ENCODE results near the gene HTR3D. TPM values are rescaled to one million over a fixed set of nuclear protein-coding genes. Genes with fewer than 3 reads are reported as not detected.
"Not testable (repeated sequence)": the region's sequence is repeated elsewhere in the genome, so short reads cannot be mapped to it uniquely, and the experiment has no call there.

HTR3D gene
- total RNA-seq, 2 donors from 2014 or later: not detected

- Mint-ChIP-seq H3K4me3 (no peak overlapping the region), H3K27me3 (ENCODE audit: low read depth) (no peaks in the 10 kb centered on the region), H3K4me1 (ENCODE audit: low read depth) (no peaks in the 10 kb centered on the region), H3K36me3 (ENCODE audit: insufficient read depth in 2 of 2) (no peaks in the 10 kb centered on the region), H3K27ac (no peak overlapping the region), H3K9me3 (no peaks in the 10 kb centered on the region)
- DNase-seq (no peak), ATAC-seq (replicated peaks in 1 of 2) (no peak)
These were observed 31.1 kb downstream of the HTR3D start for GRCh38 chr3:184062637-184063036.

GRCh38 chr3:184066211-184066610 lies 34.7 kb downstream of the HTR3D start:
- H3K4me3 Mint-ChIP-seq: no peak overlapping the region
- peaks cover 0 to 4% of the 10 kb centered on the region in 2 donors for H3K9me3 Mint-ChIP-seq
- H3K27ac Mint-ChIP-seq: no peak overlapping the region

DNA sequence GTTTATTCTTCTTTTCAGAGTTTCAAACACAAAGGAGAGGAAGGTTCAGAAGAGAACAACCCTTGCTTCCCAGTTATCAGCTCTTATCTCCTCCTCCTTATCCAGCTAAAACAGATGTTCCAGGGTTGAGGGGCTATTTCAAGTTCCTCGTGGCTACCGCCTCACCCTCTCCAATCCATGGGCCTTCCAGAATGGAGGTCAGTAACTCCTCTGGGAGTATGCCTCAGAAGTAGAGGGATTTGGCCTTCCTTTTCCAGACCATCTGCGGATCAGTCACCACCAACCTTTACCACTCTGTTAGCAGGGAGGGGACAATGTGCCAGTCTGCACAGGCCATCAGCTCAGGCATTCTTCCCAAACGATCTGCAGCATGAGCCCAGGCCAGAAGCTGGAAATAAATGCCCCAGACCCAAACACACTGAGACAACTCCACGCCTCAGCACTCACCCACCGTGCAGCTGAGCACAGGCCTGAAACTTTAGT lies 36.1 kb downstream of the HTR3D start:
- ATAC-seq (replicated peaks in 1 of 2) (no peak), DNase-seq (no peak)
- Mint-ChIP-seq H3K27ac (no peak overlapping the region), H3K4me1 (ENCODE audit: low read depth) (no peaks in the 10 kb centered on the region), H3K4me3 (no peak overlapping the region), H3K36me3 (ENCODE audit: insufficient read depth in 2 of 2) (peaks cover 2 to 3% of the 10 kb centered on the region in 2 donors), H3K27me3 (ENCODE audit: low read depth) (peaks cover 8% of the 10 kb centered on the region), H3K9me3 (peaks cover 0 to 4% of the 10 kb centered on the region in 2 donors)

More at GRCh38 chr3:184066211-184066610, 34.7 kb downstream of the HTR3D start:
- peaks cover 2 to 3% of the 10 kb centered on the region in 2 donors for H3K36me3 Mint-ChIP-seq (ENCODE audit: insufficient read depth in 2 of 2)
- ATAC-seq (replicated peaks in 1 of 2) (no peak), DNase-seq (no peak)
- H3K4me1 Mint-ChIP-seq (ENCODE audit: low read depth): no peaks in the 10 kb centered on the region
- H3K27me3 Mint-ChIP-seq (ENCODE audit: low read depth): peaks cover 8% of the 10 kb centered on the region

GRCh38 chr3:184068344-184068743 lies 36.8 kb downstream of the HTR3D start:
- no peak overlapping the region for H3K27ac Mint-ChIP-seq
- DNase-seq (no peak), ATAC-seq (replicated peaks in 1 of 2) (no peak)
- H3K9me3 Mint-ChIP-seq: peaks cover 0 to 4% of the 10 kb centered on the region in 2 donors
- H3K36me3 Mint-ChIP-seq (ENCODE audit: insufficient read depth in 2 of 2): peaks cover 2 to 3% of the 10 kb centered on the region in 2 donors
- peaks cover 10% of the 10 kb centered on the region for H3K27me3 Mint-ChIP-seq (ENCODE audit: low read depth)
- no peak overlapping the region for H3K4me3 Mint-ChIP-seq
- no peaks in the 10 kb centered on the region for H3K4me1 Mint-ChIP-seq (ENCODE audit: low read depth)

DNA sequence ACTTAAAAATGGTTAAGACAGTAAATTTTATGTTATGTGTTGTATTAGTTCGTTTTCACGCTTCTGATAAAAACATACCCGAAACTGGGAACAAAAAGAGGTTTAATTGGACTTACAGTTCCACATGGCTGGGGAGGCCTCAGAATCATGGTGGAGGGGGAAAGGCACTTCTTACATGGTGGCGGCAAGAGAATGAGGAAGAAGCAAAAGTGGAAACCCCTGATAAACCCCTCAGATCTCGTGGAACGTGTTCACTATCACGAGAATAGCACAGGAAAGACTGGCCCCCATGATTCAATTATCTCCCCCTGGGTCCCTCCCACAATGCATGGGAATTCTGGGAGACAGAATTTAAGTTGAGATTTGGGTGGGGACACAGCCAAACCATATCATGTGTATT lies 39.6 kb downstream of the HTR3D start:
- H3K27me3 Mint-ChIP-seq (ENCODE audit: low read depth): peaks cover 18% of the 10 kb centered on the region
- not testable (repeated sequence) for H3K4me1 Mint-ChIP-seq (ENCODE audit: low read depth); H3K4me3 Mint-ChIP-seq; DNase-seq; H3K36me3 Mint-ChIP-seq (ENCODE audit: insufficient read depth in 2 of 2); H3K9me3 Mint-ChIP-seq; ATAC-seq (replicated peaks in 1 of 2); H3K27ac Mint-ChIP-seq

DNA sequence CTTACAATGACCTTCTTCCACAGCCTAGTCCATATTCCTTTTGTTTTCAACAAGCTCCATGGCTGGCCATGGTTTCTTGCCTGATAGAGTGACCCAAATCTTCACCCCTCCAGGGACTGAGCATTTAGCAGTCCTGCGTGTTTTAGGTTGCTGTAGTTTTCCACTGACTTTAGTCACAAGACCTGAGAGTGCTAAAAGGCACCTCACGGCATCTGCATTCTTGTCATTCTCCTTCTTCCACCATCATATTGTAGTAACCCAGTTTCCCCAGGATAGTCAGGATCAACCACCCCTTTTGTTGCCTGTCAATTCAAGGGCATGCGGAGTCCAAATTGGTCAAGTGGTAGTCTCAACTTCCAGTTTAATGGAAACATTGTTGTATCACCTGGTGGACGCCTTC lies 42.1 kb downstream of the HTR3D start:
- ATAC-seq (replicated peaks in 1 of 2) (no peak), DNase-seq (no peak)
- H3K27me3 Mint-ChIP-seq (ENCODE audit: low read depth): peaks cover 18% of the 10 kb centered on the region
- no peaks in the 10 kb centered on the region for H3K4me1 Mint-ChIP-seq (ENCODE audit: low read depth)
- H3K36me3 Mint-ChIP-seq (ENCODE audit: insufficient read depth in 2 of 2): peaks cover 2 to 3% of the 10 kb centered on the region in 2 donors
- H3K9me3 Mint-ChIP-seq: peaks cover 0 to 4% of the 10 kb centered on the region in 2 donors
- H3K27ac Mint-ChIP-seq: no peak overlapping the region
- no peak overlapping the region for H3K4me3 Mint-ChIP-seq

DNA sequence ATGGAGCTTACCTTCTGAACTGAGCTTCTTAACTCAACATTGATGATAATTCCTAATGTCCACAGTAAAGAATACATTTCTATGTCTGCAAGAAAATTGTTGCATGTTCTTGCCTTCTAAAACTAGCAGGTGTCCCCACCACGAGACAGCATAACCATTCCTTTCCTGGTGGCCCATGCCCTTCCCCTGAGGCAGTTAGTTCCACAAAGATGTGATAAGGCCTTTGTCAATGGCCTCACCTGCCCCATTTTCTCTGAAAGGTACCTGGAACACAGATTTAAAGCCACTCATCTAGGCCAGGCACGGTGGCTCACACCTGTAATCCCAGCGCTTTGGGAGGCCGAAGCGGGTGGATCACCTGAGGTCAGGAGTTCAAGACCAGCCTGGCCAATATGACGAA lies 44.4 kb downstream of the HTR3D start:
- peaks cover 0 to 2% of the 10 kb centered on the region in 2 donors for H3K9me3 Mint-ChIP-seq

DNA sequence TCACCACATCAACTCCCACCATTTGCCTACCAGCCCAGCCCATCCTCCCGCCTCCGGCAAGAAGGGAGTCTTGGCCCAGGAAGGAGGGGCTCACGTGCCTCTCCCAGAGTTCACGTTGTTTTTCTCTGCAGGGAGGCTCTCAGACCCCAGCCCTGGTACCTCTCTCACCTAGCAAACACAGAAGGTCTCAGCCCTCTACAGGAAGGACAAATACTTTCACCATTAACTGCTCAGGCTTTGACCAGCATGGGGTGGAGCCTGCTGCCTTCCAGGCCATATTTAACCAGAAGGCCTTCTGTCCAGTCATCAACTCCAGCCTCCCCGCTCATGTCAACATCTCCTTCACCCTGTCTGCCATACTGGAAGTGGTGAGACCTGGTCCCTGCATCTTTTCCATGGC lies 46.3 kb downstream of the HTR3D start:
- peaks cover 11% of the 10 kb centered on the region for H3K27me3 Mint-ChIP-seq (ENCODE audit: low read depth)
- no peak overlapping the region for H3K27ac Mint-ChIP-seq
- no peaks in the 10 kb centered on the region for H3K9me3 Mint-ChIP-seq
- DNase-seq (no peak), ATAC-seq (replicated peaks in 1 of 2) (no peak)
- no peaks in the 10 kb centered on the region for H3K36me3 Mint-ChIP-seq (ENCODE audit: insufficient read depth in 2 of 2)
- H3K4me3 Mint-ChIP-seq: no peak overlapping the region
- no peaks in the 10 kb centered on the region for H3K4me1 Mint-ChIP-seq (ENCODE audit: low read depth)

More for the DNA sequence above, 44.4 kb downstream of the HTR3D start:
- Mint-ChIP-seq H3K27me3 (ENCODE audit: low read depth) (peaks cover 14% of the 10 kb centered on the region), H3K4me3 (no peak overlapping the region), H3K27ac (no peak overlapping the region), H3K4me1 (ENCODE audit: low read depth) (no peaks in the 10 kb centered on the region), H3K36me3 (ENCODE audit: insufficient read depth in 2 of 2) (peaks cover 2% of the 10 kb centered on the region in 2 donors)
- no peak for ATAC-seq (replicated peaks in 1 of 2)
- no peak for DNase-seq

DNA sequence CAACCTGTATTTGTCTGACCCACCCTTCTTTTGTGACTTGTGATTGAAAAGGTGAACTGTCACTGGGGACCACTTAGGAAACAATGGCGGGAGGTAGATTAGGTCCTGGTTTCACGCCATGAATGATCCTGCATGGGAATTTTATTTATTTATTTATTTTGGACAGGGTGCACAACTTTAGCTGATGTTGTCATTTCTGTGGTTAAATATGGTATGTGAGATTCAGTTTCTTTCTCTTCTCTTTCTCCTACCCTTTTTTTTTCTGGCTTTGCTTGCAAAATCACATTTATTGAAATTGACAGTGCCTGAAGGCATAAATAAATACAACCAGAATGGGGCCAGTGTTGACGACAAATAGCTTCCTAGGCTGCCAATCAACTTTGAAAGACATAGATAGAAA lies 47.3 kb downstream of the HTR3D start:
- ATAC-seq (replicated peaks in 1 of 2) (no peak), DNase-seq (no peak)
- Mint-ChIP-seq H3K9me3 (no peaks in the 10 kb centered on the region), H3K27ac (no peak overlapping the region), H3K27me3 (ENCODE audit: low read depth) (peaks cover 4% of the 10 kb centered on the region), H3K4me3 (no peak overlapping the region), H3K36me3 (ENCODE audit: insufficient read depth in 2 of 2) (no peaks in the 10 kb centered on the region), H3K4me1 (ENCODE audit: low read depth) (no peaks in the 10 kb centered on the region)

DNA sequence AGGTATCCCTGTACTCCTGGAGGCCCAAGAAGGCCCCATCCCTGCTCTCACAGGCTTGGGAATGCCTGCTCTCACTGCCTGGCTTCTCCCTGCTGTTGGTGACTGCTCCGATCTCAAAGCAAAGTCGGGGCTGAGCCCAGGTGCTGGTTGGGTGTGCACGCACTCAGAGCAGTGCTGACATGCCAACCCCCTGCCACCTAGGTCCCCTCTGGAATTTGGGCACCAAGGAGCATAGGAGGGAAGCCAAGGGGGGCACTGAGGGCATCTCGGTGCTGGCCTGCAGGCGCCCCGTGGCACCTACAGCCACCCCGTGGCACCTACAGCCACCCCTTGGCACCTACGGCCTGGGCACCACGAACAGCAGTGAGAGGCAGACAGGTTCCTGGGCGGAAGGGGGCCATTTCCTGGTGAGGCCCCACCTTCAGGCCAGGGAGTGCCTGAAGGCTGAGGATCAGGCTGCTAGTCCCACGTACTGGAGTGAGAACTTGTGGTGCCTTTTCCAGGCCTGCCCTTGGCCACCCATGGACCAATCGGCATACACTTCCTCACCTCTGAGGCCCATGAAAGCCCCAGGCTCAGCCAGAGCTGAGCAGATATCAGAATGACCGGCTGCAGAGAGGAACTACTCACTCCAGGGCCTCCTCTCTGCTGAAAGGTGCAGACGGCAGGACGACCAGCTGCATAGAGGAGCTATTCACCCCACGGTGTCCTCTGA lies 49.7 kb downstream of the HTR3D start:
- Mint-ChIP-seq H3K36me3 (ENCODE audit: insufficient read depth in 2 of 2) (peaks cover 2 to 5% of the 10 kb centered on the region in 2 donors), H3K4me1 (ENCODE audit: low read depth) (peaks cover 7% of the 10 kb centered on the region), H3K4me3 (no peak overlapping the region), H3K27me3 (ENCODE audit: low read depth) (no peaks in the 10 kb centered on the region), H3K27ac (no peak overlapping the region), H3K9me3 (peaks cover 3 to 6% of the 10 kb centered on the region in 2 donors)
- no peak for DNase-seq
- ATAC-seq (replicated peaks in 1 of 2): no peak

DNA sequence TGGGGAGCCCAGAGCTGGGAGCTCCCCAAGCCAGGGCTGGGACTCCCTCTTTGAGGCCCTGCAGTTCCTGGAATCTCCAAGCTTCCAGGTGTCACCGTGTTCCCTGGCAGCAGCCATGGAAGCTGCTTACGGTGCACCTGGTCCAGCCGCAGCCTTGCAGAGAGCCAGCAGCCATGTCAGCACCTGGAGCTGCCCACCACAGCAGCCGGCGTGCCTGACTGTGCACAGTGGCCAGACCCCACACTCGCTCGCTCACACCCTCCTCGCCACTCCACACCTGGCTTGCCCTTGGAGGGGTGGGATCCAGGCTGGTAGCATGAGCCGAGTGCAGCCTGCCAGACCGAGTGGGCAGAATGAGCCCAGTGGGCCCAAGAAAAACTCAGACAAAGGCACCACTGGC lies 50.5 kb downstream of the HTR3D start:
- DNase-seq (no peak), ATAC-seq (replicated peaks in 1 of 2) (no peak)
- Mint-ChIP-seq H3K9me3 (peaks cover 3 to 6% of the 10 kb centered on the region in 2 donors), H3K27ac (no peak overlapping the region), H3K36me3 (ENCODE audit: insufficient read depth in 2 of 2) (peaks cover 2 to 5% of the 10 kb centered on the region in 2 donors), H3K27me3 (ENCODE audit: low read depth) (no peaks in the 10 kb centered on the region), H3K4me3 (no peak overlapping the region), H3K4me1 (ENCODE audit: low read depth) (peaks cover 7% of the 10 kb centered on the region)

DNA sequence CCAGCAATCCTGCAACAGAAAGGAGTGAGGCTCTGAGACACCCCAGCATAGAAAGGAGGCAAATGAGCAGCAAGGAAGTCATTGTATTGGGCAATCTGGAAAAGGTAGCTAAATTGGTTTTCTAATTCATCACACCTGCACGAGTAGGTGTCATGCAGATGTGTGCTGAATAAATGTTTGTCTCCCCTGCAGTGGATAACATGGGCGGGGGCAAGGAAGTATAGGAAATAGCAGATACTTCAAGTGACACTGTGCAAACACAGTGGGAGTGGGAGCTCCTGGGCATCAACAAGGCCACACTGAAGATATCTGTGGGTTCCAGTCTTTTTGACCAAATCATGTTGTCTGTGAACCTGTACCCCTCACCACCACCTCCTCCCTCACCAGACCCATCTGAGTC lies 50.9 kb downstream of the HTR3D start:
- ATAC-seq (replicated peaks in 1 of 2): no peak
- Mint-ChIP-seq H3K9me3 (peaks cover 3 to 6% of the 10 kb centered on the region in 2 donors), H3K27me3 (ENCODE audit: low read depth) (no peaks in the 10 kb centered on the region), H3K4me1 (ENCODE audit: low read depth) (peaks cover 7% of the 10 kb centered on the region), H3K36me3 (ENCODE audit: insufficient read depth in 2 of 2) (peaks cover 2 to 5% of the 10 kb centered on the region in 2 donors), H3K4me3 (no peak overlapping the region), H3K27ac (no peak overlapping the region)
- DNase-seq: no peak

DNA sequence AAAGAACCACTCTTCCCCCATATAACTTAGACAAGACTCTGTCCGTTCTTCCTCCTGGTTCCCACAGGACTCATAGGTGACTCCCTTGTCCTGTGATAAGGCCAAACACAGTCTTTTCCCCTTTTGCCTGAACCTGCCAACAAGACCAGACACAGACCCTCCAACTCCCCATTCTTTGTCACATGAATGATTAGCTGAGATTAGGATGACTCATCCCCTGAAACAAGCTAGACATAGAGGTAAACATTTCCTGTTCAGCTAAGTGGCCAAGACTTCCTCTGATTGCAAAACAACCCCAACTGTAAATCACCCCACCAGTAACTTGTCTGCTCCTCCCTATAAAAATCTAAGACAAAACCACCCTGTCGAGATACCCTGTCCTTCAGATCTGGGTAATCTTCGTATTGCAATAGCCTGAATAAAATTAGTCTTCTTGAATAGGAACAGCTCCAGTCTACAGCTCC lies 53.9 kb downstream of the HTR3D start:
- Mint-ChIP-seq H3K4me1 (ENCODE audit: low read depth) (peaks cover 7% of the 10 kb centered on the region), H3K4me3 (no peak overlapping the region), H3K27me3 (ENCODE audit: low read depth) (no peaks in the 10 kb centered on the region), H3K36me3 (ENCODE audit: insufficient read depth in 2 of 2) (peaks cover 2 to 5% of the 10 kb centered on the region in 2 donors), H3K9me3 (peaks cover 3 to 6% of the 10 kb centered on the region in 2 donors), H3K27ac (no peak overlapping the region)
- ATAC-seq (replicated peaks in 1 of 2): no peak
- DNase-seq: no peak
